Smooth muscle cell of bladder (primary cell): Measurements from ENCODE around the gene BCKDK. TPM values are rescaled to one million over a fixed set of nuclear protein-coding genes. Genes with fewer than 3 reads are reported as not detected.

ENCODE experiments used
- total RNA-seq: library from RNA; depleted of rRNA; stranded (reverse); fragments of >200 nt; gene quantifications from 2 replicates; pipeline ENCODE4 v1.2.3, GENCODE V29; 2014

The BCKDK gene
- total RNA-seq, result 11.7 and 15.9 TPM in 2 replicates

DNA sequence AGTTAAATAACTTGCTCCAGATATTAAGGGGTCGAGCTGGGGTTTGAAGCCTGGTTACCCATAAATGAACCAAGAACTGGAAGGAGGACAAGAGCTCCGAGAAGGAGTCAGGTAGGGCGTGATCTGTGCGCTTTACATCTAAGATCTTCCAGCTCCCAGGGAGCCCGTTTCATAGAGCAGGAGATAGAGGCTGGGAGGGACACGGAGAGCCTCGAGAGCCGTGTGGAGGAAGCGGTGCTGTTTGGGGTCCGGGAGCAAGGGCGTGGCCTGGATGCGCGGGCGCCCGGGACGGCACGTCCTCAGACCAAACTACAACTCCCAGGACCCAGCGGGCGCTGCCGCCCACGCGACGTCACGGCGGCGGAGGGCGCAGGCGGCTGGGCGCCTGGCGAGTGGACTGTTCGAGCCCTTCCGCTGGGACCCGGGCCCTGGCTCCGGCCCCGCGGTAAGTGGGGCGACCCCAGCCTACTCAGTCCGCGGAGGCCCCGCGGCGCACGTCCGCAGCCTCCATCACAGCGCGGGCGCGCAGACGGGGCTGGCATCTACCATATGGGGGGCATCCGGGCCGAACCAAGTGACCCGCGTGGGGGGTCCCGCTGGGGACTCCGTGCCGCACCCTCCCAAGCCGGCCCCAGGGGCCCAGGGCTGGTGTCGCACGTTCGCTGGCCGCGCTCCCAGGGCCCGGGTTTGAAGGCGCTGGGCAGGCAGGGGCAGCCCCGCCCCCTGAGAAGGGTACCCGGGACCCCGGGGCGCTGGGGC is at the start of gene BCKDK:
TSS of gene BCKDK (plus strand) at position 352 of the 759 bp plus-strand sequence. CDS start 838 bp downstream, outside the sequence.

GRCh38 chr16:31073970-31074813 is 34.0 kb upstream of the BCKDK start, which contains the start of the genes ZNF646 and ZNF668:
TSS of gene ZNF646 (plus strand) at chr16:31074422. CDS start at chr16:31076325, 1,903 bp downstream.
TSS of gene ZNF668 (minus strand) at chr16:31074240. CDS start at chr16:31064459, 9,781 bp downstream.

GRCh38 chr16:31088459-31089183 is 19.6 kb upstream of the BCKDK start, which contains the start of gene PRSS53:
TSS of gene PRSS53 (minus strand) at chr16:31088943. CDS start at chr16:31088809, 134 bp downstream.

DNA sequence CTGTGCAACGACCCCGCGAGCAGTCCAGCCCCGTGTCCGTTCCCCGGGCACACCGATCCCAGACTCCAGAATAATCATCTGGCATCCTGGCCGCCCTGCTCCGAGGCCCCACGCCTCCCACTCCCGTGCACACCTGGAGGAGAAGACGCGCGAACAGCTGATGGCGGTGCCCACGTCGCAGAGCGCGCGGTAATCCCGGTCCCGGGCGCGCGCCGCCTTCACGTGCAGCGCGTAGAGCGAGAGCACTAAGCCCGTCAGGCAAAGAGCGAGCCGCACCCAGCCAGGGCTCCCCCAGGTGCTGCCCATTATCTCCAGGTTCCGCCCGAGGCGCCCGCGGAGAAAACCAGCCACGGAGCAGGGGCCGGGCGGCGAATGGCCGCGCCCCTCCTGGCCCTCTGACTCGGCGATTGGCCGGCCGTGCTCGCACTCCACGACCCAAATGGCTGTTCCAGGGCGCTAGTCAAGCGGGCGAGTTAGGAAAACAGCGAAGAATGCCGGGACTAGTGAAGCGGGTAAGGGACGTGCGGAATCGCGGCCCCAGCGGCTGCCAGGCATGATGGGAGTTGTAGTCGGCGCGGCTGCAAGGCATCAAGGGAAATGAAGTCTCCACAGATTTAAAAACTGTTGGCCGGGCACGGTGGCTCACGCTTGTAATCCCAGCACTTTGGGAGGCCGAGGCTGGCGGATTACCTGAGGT is 13.6 kb upstream of the BCKDK start, which contains the start of gene VKORC1:
TSS of gene VKORC1 (minus strand) at position 374 of the 697 bp plus-strand sequence. CDS start at position 306, 68 bp downstream.

GRCh38 chr16:31117384-31118222 is 9.4 kb downstream of the BCKDK start, which contains the start of gene KAT8:
TSS of gene KAT8 (plus strand) at chr16:31117664. CDS start at chr16:31117682, 18 bp downstream.

GRCh38 chr16:31135535-31136286 is 27.5 kb downstream of the BCKDK start, which contains the start of gene PRSS8:
TSS of gene PRSS8 (minus strand) at chr16:31135727. CDS start at chr16:31135498, 229 bp downstream.

DNA sequence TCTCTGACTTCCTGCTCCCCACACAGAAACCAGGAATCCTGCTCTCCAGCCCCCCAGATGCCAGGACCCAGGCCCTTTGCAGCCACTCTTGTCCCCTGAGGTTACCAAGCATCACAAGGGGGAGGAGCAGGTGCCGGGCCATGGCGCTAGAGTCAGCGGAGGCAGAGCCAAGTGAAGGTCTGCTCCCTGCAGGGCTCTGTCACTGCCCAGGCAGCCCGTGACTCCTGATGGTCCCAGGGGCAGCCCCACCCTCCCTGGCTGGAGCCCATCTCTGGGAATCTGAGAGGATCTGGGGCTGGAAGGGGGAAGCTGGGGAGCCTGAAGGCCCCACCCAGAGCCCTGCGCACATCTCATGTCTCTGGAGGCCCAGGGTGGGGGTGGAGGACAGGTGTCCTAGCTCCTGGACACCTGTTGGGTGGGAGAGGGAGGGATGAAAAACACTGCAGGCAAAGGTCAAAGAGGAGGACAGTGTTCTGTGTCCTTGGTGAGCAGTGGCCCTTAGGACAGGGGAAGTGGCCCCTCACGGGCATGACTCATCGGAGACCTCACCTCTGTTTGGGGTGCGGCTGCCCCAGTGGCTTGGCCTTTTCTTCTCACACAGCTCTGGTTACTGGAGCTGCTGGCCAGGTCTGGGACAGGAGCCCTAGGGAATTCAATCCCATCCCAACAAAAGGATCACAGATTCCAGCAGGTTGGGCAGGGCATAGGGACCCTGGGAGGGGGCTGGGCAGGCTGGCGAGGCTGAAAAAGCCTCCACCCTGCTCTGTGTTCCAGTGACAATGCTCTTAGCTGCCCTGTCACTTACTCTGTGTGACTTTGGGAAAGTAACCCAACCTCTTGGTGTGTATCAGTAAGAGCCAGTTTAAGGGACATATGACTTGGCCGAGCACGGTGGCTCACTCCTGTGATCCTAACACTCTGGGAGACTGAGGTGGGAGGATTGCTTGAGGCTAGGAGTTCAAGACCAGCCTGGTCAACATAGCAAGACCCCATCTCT is 42.0 kb downstream of the BCKDK start, which contains the start of gene PRSS36:
TSS of gene PRSS36 (minus strand) at position 173 of the 997 bp plus-strand sequence. CDS start at position 142, 31 bp downstream.

Other genes starting within 250 kb of the BCKDK start
- gene BCL7C, start 214.3 kb upstream of the BCKDK start, total RNA-seq, result 28.9 and 29.9 TPM in 2 replicates
- 1.6 and 1.7 TPM in 2 replicates for gene CTF1, start 211.8 kb upstream of the BCKDK start, total RNA-seq
- 11.5 and 15.9 TPM in 2 replicates for gene FBXL19, start 184.8 kb upstream of the BCKDK start, total RNA-seq
- 42.8 and 51.3 TPM in 2 replicates for gene ORAI3, start 159.3 kb upstream of the BCKDK start, total RNA-seq
- gene SETD1A, start 150.6 kb upstream of the BCKDK start, total RNA-seq, result 1.3 and 2.3 TPM in 2 replicates
- gene HSD3B7, start 123.2 kb upstream of the BCKDK start, total RNA-seq, result 28.3 and 34.6 TPM in 2 replicates
- gene STX1B, start 97.7 kb upstream of the BCKDK start, total RNA-seq, result 0.71 and 0.83 TPM in 2 replicates
- 30.3 and 33.2 TPM in 2 replicates for gene STX4, start 74.8 kb upstream of the BCKDK start, total RNA-seq
- gene ZNF668, start 34.1 kb upstream of the BCKDK start, total RNA-seq, result 9.2 and 9.8 TPM in 2 replicates
- 9.4 and 12.4 TPM in 2 replicates for gene ZNF646, start 34.0 kb upstream of the BCKDK start, total RNA-seq
- gene PRSS53, start 19.4 kb upstream of the BCKDK start, total RNA-seq, result 1.00 and 3.0 TPM in 2 replicates
- gene VKORC1, start 13.6 kb upstream of the BCKDK start, total RNA-seq, result 84.6 and 122 TPM in 2 replicates
- gene KAT8, start 9.3 kb downstream of the BCKDK start, total RNA-seq, result 31.9 and 39.1 TPM in 2 replicates
- gene PRSS8, start 27.3 kb downstream of the BCKDK start, total RNA-seq, result under 0.01 TPM in 1 of 2 replicates, not detected in the other
- gene PRSS36, start 41.7 kb downstream of the BCKDK start, total RNA-seq, result 0.09 and 0.14 TPM in 2 replicates
- 20.3 and 29.1 TPM in 2 replicates for gene FUS, start 71.8 kb downstream of the BCKDK start, total RNA-seq
- 103 and 113 TPM in 2 replicates for gene PYCARD, start 94.4 kb downstream of the BCKDK start, total RNA-seq
- not detected in 2 replicates for gene TRIM72, start 105.7 kb downstream of the BCKDK start, total RNA-seq
- gene PYDC1, start 108.7 kb downstream of the BCKDK start, total RNA-seq, result not detected in 2 replicates
- not detected in 2 replicates for gene ITGAM, start 151.6 kb downstream of the BCKDK start, total RNA-seq
- gene ITGAX, start 246.8 kb downstream of the BCKDK start, total RNA-seq, result under 0.01 TPM in 1 of 2 replicates, not detected in the other